KMS-11 (cell line): Measurements from ENCODE around the gene SPART.

Experiments
- H2AFZ ChIP-seq: fragments of 200-600 bp; sonication (generic); 2 replicates; pipeline ENCODE4 v1.6.1; 2016; ENCODE audit warnings: antibody characterized with exemption, mixed run types, low read depth
- H3K27ac ChIP-seq: fragments of 200-600 bp; sonication (generic); 2 replicates; pipeline ENCODE4 v1.6.1; 2016; ENCODE audit warnings: mild to moderate bottlenecking, mixed run types
- H3K27me3 ChIP-seq: fragments of 200-600 bp; sonication (generic); 2 replicates; pipeline ENCODE4 v1.6.1; 2017; ENCODE audit warnings: mild to moderate bottlenecking, low read depth, mixed run types, moderate library complexity; ENCODE audit not compliant: insufficient read depth
- H3K36me3 ChIP-seq: fragments of 200-600 bp; sonication (generic); 2 replicates; pipeline ENCODE4 v1.6.1; 2017; ENCODE audit warnings: mild to moderate bottlenecking, mixed run types; ENCODE audit not compliant: insufficient read depth
- H3K4me1 ChIP-seq: fragments of 200-600 bp; sonication (generic); 2 replicates; pipeline ENCODE4 v1.6.1; 2016; ENCODE audit warnings: mild to moderate bottlenecking, low read depth, mixed run types; ENCODE audit not compliant: poor library complexity, severe bottlenecking
- H3K4me2 ChIP-seq: fragments of 200-600 bp; sonication (generic); 2 replicates; pipeline ENCODE4 v1.7.0; 2016; ENCODE audit warnings: mild to moderate bottlenecking, mixed run types
- H3K4me3 ChIP-seq: fragments of 200-600 bp; sonication (generic); IDR thresholded peaks from 2 replicates; pipeline ENCODE4 v1.6.1; 2017; ENCODE audit warnings: low read depth, low read length, mixed read lengths; ENCODE audit not compliant: insufficient read depth
- H3K79me2 ChIP-seq: fragments of 200-600 bp; sonication (generic); 2 replicates; pipeline ENCODE4 v1.6.1; 2016; ENCODE audit warnings: low read depth, mixed run types; ENCODE audit not compliant: insufficient read depth
- H3K9ac ChIP-seq: fragments of 200-600 bp; sonication (generic); 2 replicates; pipeline ENCODE4 v1.6.1; 2016; ENCODE audit warnings: mild to moderate bottlenecking, mixed run types
- H4K20me1 ChIP-seq: fragments of 200-600 bp; sonication (generic); 2 replicates; pipeline ENCODE4 v1.6.1; 2016; ENCODE audit warnings: mild to moderate bottlenecking, mixed run types; ENCODE audit not compliant: insufficient read depth
- TF ChIP-seq, protein P1 (sequence below): fragments of 200-600 bp; sonication (generic); conservative IDR thresholded peaks from 2 replicates; pipeline ENCODE4 v1.6.1; 2017; ENCODE audit warnings: low read depth, mild to moderate bottlenecking, antibody characterized with exemption, low read length, moderate library complexity, mixed read lengths

Gene SPART

DNA sequence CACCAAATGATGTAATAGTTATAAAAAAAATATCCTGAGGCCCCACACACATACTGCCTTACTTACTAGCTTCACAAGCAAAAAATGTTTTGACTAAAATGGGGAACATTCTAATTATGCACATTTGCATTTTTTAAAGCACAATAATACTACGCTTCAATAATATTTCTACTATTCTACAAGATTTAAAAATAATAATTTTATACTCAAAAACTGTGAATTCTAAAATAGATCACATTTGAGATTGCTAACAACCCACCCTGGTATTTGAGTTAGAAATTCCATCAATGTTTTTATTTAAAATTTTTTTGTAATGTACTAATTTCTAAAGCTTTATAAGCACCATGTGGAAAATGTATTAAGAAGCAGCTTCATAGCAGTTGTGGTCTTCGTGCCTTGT is 72.8 kb downstream of the SPART start:
- Histone ChIP-seq H3K4me2 (no peak overlapping the region), H2AFZ (no peak overlapping the region), H3K79me2 (no peaks in the 10 kb centered on the region), H3K27ac (no peak overlapping the region), H3K4me1 (no peaks in the 10 kb centered on the region), H3K36me3 (no peaks in the 10 kb centered on the region), H3K27me3 (no peaks in the 10 kb centered on the region), H4K20me1 (no peaks in the 10 kb centered on the region), H3K4me3 (no peak overlapping the region), H3K9ac (no peak overlapping the region)
- TF ChIP-seq, protein P1, sequence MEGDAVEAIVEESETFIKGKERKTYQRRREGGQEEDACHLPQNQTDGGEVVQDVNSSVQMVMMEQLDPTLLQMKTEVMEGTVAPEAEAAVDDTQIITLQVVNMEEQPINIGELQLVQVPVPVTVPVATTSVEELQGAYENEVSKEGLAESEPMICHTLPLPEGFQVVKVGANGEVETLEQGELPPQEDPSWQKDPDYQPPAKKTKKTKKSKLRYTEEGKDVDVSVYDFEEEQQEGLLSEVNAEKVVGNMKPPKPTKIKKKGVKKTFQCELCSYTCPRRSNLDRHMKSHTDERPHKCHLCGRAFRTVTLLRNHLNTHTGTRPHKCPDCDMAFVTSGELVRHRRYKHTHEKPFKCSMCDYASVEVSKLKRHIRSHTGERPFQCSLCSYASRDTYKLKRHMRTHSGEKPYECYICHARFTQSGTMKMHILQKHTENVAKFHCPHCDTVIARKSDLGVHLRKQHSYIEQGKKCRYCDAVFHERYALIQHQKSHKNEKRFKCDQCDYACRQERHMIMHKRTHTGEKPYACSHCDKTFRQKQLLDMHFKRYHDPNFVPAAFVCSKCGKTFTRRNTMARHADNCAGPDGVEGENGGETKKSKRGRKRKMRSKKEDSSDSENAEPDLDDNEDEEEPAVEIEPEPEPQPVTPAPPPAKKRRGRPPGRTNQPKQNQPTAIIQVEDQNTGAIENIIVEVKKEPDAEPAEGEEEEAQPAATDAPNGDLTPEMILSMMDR: no peak

DNA sequence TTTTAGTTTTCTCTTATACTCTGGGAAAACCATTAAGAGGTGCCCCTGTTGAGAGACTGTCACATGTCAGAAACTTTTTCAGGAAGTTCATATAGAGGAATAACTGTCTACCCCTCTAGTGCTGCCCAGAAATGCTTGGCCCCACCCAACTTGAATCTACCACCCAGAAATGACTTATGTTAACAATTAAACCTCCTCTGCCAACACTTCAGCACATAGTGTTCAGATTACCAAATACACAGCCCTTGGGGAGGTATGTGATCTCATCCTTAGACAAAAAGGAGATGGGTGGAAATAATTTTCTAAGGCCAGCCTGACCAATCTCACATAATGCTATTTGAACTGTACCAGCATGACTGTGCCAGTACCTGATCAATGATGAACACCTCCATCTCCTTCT is 84.2 kb downstream of the SPART start:
- no peak overlapping the region for H3K9ac ChIP-seq
- no peaks in the 10 kb centered on the region for H3K27me3 ChIP-seq
- no peaks in the 10 kb centered on the region for H3K4me1 ChIP-seq
- H3K36me3 ChIP-seq: no peaks in the 10 kb centered on the region
- TF ChIP-seq, protein P1: no peak
- H3K4me2 ChIP-seq: no peak overlapping the region
- H3K27ac ChIP-seq: no peak overlapping the region
- no peaks in the 10 kb centered on the region for H3K79me2 ChIP-seq
- H3K4me3 ChIP-seq: no peak overlapping the region
- H2AFZ ChIP-seq: no peak overlapping the region
- no peaks in the 10 kb centered on the region for H4K20me1 ChIP-seq

DNA sequence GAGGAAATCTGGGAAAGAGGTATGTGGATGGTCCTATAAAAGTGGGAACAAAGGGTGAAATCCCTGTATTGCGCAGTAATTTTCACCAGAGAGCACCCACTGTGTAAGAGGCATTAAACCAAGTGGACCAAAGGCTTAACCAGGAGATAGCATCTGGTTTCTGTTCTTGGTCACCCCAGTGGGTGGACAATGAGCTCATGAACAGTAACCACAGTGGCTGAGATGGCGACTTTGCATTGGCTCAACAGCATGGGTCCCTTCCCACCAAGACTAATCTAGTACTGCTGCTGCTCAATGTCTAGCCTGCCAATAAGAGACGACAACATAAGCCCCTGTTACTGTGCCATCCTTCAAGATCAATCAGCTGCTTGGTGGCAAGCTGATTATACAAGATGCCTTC is 85.2 kb downstream of the SPART start:
- H3K79me2 ChIP-seq: no peaks in the 10 kb centered on the region

DNA sequence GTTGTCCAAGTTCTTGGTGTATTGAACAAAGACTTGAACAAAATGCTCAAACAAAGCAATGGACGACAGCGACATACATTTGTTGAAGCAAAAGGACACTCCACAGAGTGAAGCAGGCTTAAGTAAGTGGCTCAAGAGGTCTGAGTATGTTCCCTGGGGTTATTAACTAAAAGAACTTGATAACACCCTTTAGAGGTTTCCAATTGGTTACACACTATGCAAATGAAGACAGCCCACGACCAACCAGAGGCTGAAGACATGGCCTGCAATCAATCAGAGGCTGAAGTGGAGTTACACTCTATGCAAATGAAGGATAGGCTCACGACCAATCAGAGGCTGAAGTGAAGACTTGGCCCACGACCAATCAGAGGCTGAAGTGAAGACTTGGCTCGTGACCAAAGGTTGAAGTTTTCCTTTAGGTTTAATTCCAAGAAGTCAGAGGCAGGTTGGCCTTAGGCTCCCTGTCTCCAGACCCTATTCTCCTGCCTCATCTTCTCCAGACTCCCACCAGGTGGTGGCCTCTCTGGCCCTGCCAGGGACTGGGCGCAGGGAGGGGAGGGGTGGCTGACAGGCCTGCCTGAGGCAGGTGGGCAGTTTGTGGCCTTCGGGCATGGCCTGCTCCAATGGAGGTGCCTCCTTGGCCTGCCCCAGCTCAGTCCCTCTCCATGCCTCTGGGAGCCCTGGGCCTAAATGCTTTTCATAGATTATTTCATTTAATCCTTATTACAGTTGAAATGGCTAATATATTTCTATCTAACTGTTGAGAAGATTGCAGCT is 86.6 kb downstream of the SPART start:
- H3K27me3 ChIP-seq: no peaks in the 10 kb centered on the region
- no peaks in the 10 kb centered on the region for H3K79me2 ChIP-seq
- H3K4me3 ChIP-seq: no peak overlapping the region
- no peaks in the 10 kb centered on the region for H4K20me1 ChIP-seq
- H3K36me3 ChIP-seq: no peaks in the 10 kb centered on the region
- H3K4me2 ChIP-seq: no peak overlapping the region
- H3K9ac ChIP-seq: no peak overlapping the region
- no peak overlapping the region for H2AFZ ChIP-seq
- no peaks in the 10 kb centered on the region for H3K4me1 ChIP-seq
- TF ChIP-seq, protein P1: no peak
- no peak overlapping the region for H3K27ac ChIP-seq

More for the DNA sequence above, 85.2 kb downstream of the SPART start:
- no peaks in the 10 kb centered on the region for H3K4me1 ChIP-seq
- TF ChIP-seq, protein P1: no peak
- H3K9ac ChIP-seq: no peak overlapping the region
- no peak overlapping the region for H3K27ac ChIP-seq
- no peaks in the 10 kb centered on the region for H4K20me1 ChIP-seq
- H3K27me3 ChIP-seq: no peaks in the 10 kb centered on the region
- no peaks in the 10 kb centered on the region for H3K36me3 ChIP-seq
- no peak overlapping the region for H3K4me2 ChIP-seq
- H2AFZ ChIP-seq: no peak overlapping the region
- no peak overlapping the region for H3K4me3 ChIP-seq
